IPS-15b (cell line): ENCODE results near the gene B9D1.

Source experiments
- H3K27me3 ChIP-seq: one replicate; pipeline ENCODE4 v1.6.1; 2013; ENCODE audit warnings: low read length; ENCODE audit not compliant: control insufficient read depth, insufficient read depth
- H3K36me3 ChIP-seq: one replicate; pipeline ENCODE4 v1.6.1; 2013; ENCODE audit warnings: low read length; ENCODE audit not compliant: control insufficient read depth, insufficient read depth
- H3K4me1 ChIP-seq: one replicate; pipeline ENCODE4 v1.6.1; 2013; ENCODE audit warnings: mild to moderate bottlenecking, low read length; ENCODE audit not compliant: control insufficient read depth, insufficient read depth
- H3K4me3 ChIP-seq: one replicate; pipeline ENCODE4 v1.5.1; 2013; ENCODE audit warnings: low read depth, low read length
- H3K9ac ChIP-seq: one replicate; pipeline ENCODE4 v1.6.1; 2013; ENCODE audit warnings: low read depth, mild to moderate bottlenecking, low read length
- H3K9me3 ChIP-seq: one replicate; pipeline ENCODE4 v1.6.1; 2013; ENCODE audit warnings: mild to moderate bottlenecking, low read length; ENCODE audit not compliant: control insufficient read depth, insufficient read depth

Gene B9D1

GRCh38 chr17:19386974-19387920 is 24.7 kb upstream of the B9D1 start, which contains the start of gene MFAP4:
Gene MFAP4 (minus strand): TSS chr17:19387190. CDS start chr17:19387155, 35 bp downstream.
- peak within 1 kb of the TSS; percentile 8 for H3K4me3 ChIP-seq
- peaks cover 31% of the 10 kb centered on the region for H3K36me3 ChIP-seq
- no peaks in the 10 kb centered on the region for H3K9me3 ChIP-seq
- H3K4me1 ChIP-seq, result peaks cover 15% of the 10 kb centered on the region
- peak within 1 kb of the TSS; percentile 47 for H3K9ac ChIP-seq
- H3K27me3 ChIP-seq, result no peaks in the 10 kb centered on the region

GRCh38 chr17:19386051-19386929 is 23.8 kb upstream of the B9D1 start:
- Histone ChIP-seq H3K4me1 (peaks cover 12% of the 10 kb centered on the region), H3K36me3 (peaks cover 40% of the 10 kb centered on the region), H3K4me3 (no peak overlapping the region), H3K27me3 (no peaks in the 10 kb centered on the region), H3K9ac (peak overlapping the region; percentile 47), H3K9me3 (no peaks in the 10 kb centered on the region)

GRCh38 chr17:19385521-19385983 is 23.0 kb upstream of the B9D1 start:
- Histone ChIP-seq H3K9me3 (no peaks in the 10 kb centered on the region), H3K27me3 (no peaks in the 10 kb centered on the region), H3K4me1 (peaks cover 12% of the 10 kb centered on the region), H3K4me3 (no peak overlapping the region), H3K9ac (no peak overlapping the region), H3K36me3 (peaks cover 48% of the 10 kb centered on the region)

GRCh38 chr17:19384723-19385391 is 22.3 kb upstream of the B9D1 start:
- peaks cover 12% of the 10 kb centered on the region for H3K4me1 ChIP-seq
- H3K9ac ChIP-seq, result no peak overlapping the region
- no peaks in the 10 kb centered on the region for H3K27me3 ChIP-seq

GRCh38 chr17:19383681-19384470 is 21.4 kb upstream of the B9D1 start:
- Histone ChIP-seq H3K36me3 (peaks cover 59% of the 10 kb centered on the region), H3K27me3 (no peaks in the 10 kb centered on the region), H3K9me3 (no peaks in the 10 kb centered on the region), H3K9ac (no peak overlapping the region), H3K4me1 (peaks cover 17% of the 10 kb centered on the region), H3K4me3 (no peak overlapping the region)

More at GRCh38 chr17:19384723-19385391, 22.3 kb upstream of the B9D1 start:
- no peak overlapping the region for H3K4me3 ChIP-seq
- peaks cover 53% of the 10 kb centered on the region for H3K36me3 ChIP-seq
- H3K9me3 ChIP-seq, result no peaks in the 10 kb centered on the region

- peaks cover 14% of the 10 kb centered on the region for H3K4me1 ChIP-seq
- H3K27me3 ChIP-seq, result no peaks in the 10 kb centered on the region
- peaks cover 59% of the 10 kb centered on the region for H3K36me3 ChIP-seq
- H3K9me3 ChIP-seq, result no peaks in the 10 kb centered on the region
- H3K9ac ChIP-seq, result no peak overlapping the region
- H3K4me3 ChIP-seq, result no peak overlapping the region
Observed at GRCh38 chr17:19382531-19383444, 20.3 kb upstream of the B9D1 start.

GRCh38 chr17:19381741-19382444 is 19.4 kb upstream of the B9D1 start:
- Histone ChIP-seq H3K4me1 (peaks cover 12% of the 10 kb centered on the region), H3K4me3 (no peak overlapping the region), H3K9me3 (no peaks in the 10 kb centered on the region), H3K27me3 (no peaks in the 10 kb centered on the region), H3K9ac (no peak overlapping the region), H3K36me3 (peaks cover 59% of the 10 kb centered on the region)

GRCh38 chr17:19381361-19381740 is 18.8 kb upstream of the B9D1 start:
- Histone ChIP-seq H3K9ac (no peak overlapping the region), H3K27me3 (no peaks in the 10 kb centered on the region), H3K4me1 (peaks cover 10% of the 10 kb centered on the region), H3K36me3 (peaks cover 59% of the 10 kb centered on the region), H3K4me3 (no peak overlapping the region), H3K9me3 (no peaks in the 10 kb centered on the region)

GRCh38 chr17:19380481-19381301 is 18.2 kb upstream of the B9D1 start:
- Histone ChIP-seq H3K4me1 (peaks cover 5% of the 10 kb centered on the region), H3K36me3 (peaks cover 59% of the 10 kb centered on the region), H3K9ac (no peak overlapping the region), H3K27me3 (no peaks in the 10 kb centered on the region), H3K4me3 (no peak overlapping the region), H3K9me3 (no peaks in the 10 kb centered on the region)
